Sigmoid colon (tissue), 7 donors: ENCODE results near the gene PARD3. TPM values are rescaled to one million over a fixed set of nuclear protein-coding genes. Genes with fewer than 3 reads are reported as not detected.

Experiments
- DNase-seq: peaks from one replicate; pipeline ENCODE4 v3.0.0-alpha.2; 2019
- H3K27ac ChIP-seq, 4 donors: fragments of 200-600 bp; sonication (generic); one replicate each; pipeline ENCODE4 v1.5.1; 2016 to 2019; ENCODE audit warnings: mild to moderate bottlenecking in 1 of 4
- H3K27me3 ChIP-seq, 3 donors: fragments of 200-600 bp; sonication (generic); one replicate each; pipeline ENCODE4 v1.5.1; 2019; ENCODE audit warnings: mild to moderate bottlenecking in 1 of 3
- H3K36me3 ChIP-seq, 4 donors: fragments of 200-600 bp; sonication (generic); one replicate each; pipeline ENCODE4 v1.5.1; 2016 to 2019
- H3K4me1 ChIP-seq, 4 donors: fragments of 200-600 bp; sonication (generic); one replicate each; pipeline ENCODE4 v1.5.1; 2017 to 2019
- H3K4me3 ChIP-seq, 4 donors: fragments of 200-600 bp; sonication (generic); one replicate each; pipeline ENCODE4 v1.5.1; 2017 to 2019; ENCODE audit warnings: mild to moderate bottlenecking in 2 of 4, moderate library complexity in 1 of 4
- H3K9me3 ChIP-seq, 4 donors: fragments of 200-600 bp in 3 of 4; sonication (generic) in 3 of 4; one replicate each; pipeline versions ENCODE4 v1.5.1 to v1.6.1; 2013 to 2019
- EP300 ChIP-seq, 4 donors: sonication (generic); formaldehyde crosslinking; IDR thresholded peaks; one replicate each; pipeline ENCODE4 v1.6.1; 2017; ENCODE audit warnings: antibody characterized with exemption in 4 of 4
- POLR2A ChIP-seq, 2 donors: fragments of 450-650 bp; IDR thresholded peaks; one replicate each; pipeline ENCODE4 v1.6.1; 2016; ENCODE audit warnings: antibody characterized with exemption in 2 of 2, mild to moderate bottlenecking in 2 of 2, moderate library complexity in 2 of 2
- POLR2AphosphoS5 ChIP-seq, 4 donors: sonication (generic); formaldehyde crosslinking; IDR thresholded peaks; one replicate each; pipeline ENCODE4 v1.6.1; 2017; ENCODE audit warnings: antibody characterized with exemption in 4 of 4
- WGBS, 2 donors: extraction: QIAGEN DNeasy Blood & Tissue Kit; methylation state at CpG; one replicate each; pipeline ENCODE4 v1.1.7; 2013; 5-methylcytosine and 5-hydroxymethylcytosine counted together
- intact Hi-C: fragments of 100-400 bp; cut with DNase I; formaldehyde crosslinking; loops from one replicate; pipeline ENCODE4 v1.15.1; 2023
- polyA plus RNA-seq, 3 donors: library from polyadenylated mRNA; stranded (reverse); fragments of 200-250 nt; gene quantifications; one replicate each; pipeline ENCODE4 v1.2.3, GENCODE V29; 2013
- total RNA-seq, 4 donors: library from RNA; depleted of rRNA; stranded (reverse); fragments of >200 nt; gene quantifications; one replicate each; pipeline ENCODE4 v1.1.0, GENCODE V29; 2016
- TF ChIP-seq, protein P1 (sequence below), 4 experiments: fragments of 450-650 bp in 3 of 4; fragments of 200-600 bp in 1 of 4; IDR thresholded peaks; one replicate each; pipeline ENCODE4 v1.5.1; 2016 to 2019; ENCODE audit warnings: antibody characterized with exemption in 4 of 4, mild to moderate bottlenecking in 3 of 4, moderate library complexity in 2 of 4
- donor health status: healthy with polysubstance abuse.
- donor health status: Bipolar disorder and iron deficiency.
- donor health status: healthy.

The PARD3 gene
- total and polyA plus RNA-seq, 7 donors = 17.5 to 96.4 (median 75.9) TPM

DNA sequence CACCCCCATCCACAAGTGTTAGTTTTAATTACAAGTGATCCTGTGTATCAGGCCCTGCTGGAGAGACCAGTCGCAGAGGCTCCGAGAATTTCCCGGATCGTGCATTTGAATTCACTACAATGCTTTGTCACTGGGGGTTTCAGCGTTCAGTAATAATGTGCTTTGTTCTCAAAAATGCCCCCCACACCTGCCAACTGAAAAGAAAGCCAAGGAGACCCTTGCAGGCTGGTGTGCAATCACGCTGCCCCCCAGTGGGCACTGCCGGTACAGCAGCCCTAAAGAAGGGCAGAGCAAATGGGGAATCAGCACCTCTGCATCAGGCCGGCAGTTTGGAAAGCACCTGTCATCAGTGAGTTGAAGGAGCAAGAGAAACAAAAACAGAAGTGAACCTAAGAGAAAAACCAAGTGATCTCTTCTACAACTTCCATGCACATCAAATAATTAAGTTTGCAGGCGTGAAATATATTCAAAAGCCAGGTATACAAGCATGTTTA, 177.6 kb downstream of the PARD3 start:
- intact Hi-C loops = loop anchor here (1.0 to 10.0 kb wide), 2 partner anchors 533 to 1303 kb away; partner anchors contain the start of gene NRP1
- Histone ChIP-seq H3K4me1 (peaks cover 0 to 55% (median 26%) of the 10 kb centered on the region in 4 donors), H3K36me3 (no peaks in the 10 kb centered on the region), H3K9me3 (no peaks in the 10 kb centered on the region), H3K27ac (no peak overlapping the region), H3K4me3 (no peak overlapping the region), H3K27me3 (no peaks in the 10 kb centered on the region)
- peak; percentile 78 for DNase-seq
- WGBS, 2 donors = 34 to 41% methylated on average over 9 of the region's 9 CpGs
- TF ChIP-seq, protein P1, sequence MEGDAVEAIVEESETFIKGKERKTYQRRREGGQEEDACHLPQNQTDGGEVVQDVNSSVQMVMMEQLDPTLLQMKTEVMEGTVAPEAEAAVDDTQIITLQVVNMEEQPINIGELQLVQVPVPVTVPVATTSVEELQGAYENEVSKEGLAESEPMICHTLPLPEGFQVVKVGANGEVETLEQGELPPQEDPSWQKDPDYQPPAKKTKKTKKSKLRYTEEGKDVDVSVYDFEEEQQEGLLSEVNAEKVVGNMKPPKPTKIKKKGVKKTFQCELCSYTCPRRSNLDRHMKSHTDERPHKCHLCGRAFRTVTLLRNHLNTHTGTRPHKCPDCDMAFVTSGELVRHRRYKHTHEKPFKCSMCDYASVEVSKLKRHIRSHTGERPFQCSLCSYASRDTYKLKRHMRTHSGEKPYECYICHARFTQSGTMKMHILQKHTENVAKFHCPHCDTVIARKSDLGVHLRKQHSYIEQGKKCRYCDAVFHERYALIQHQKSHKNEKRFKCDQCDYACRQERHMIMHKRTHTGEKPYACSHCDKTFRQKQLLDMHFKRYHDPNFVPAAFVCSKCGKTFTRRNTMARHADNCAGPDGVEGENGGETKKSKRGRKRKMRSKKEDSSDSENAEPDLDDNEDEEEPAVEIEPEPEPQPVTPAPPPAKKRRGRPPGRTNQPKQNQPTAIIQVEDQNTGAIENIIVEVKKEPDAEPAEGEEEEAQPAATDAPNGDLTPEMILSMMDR (IDR thresholded peaks at IDR 0.05) = peak; percentile 64 to 97 (median 94)
- TF ChIP-seq POLR2A (IDR thresholded peaks at IDR 0.05) (no peak), POLR2AphosphoS5 (IDR thresholded peaks at IDR 0.05) (no peak), EP300 (IDR thresholded peaks at IDR 0.05) (no peak)

DNA sequence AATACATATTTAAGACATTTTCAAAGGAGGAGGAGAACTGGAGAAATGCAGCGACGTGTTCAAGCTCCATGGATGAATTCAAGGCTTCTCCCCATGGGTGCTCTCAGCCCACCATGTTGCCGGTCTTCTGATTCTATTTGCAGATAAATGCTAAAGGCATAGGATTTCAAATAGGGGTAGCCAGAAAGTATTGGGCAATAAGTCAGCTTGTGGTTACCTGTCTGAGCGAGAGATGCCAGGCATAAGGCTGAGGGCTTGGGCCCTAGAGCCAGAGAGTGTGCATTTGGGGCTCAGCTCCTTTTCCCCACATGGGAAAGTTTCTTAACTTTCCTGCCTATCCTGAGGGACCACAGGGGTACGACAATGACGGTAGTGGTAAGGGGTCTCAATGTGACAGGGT, 180.0 kb downstream of the PARD3 start:
- Histone ChIP-seq H3K27ac (no peak overlapping the region), H3K4me3 (no peak overlapping the region), H3K36me3 (no peaks in the 10 kb centered on the region), H3K4me1 (peaks cover 0 to 48% (median 26%) of the 10 kb centered on the region in 4 donors), H3K9me3 (no peaks in the 10 kb centered on the region), H3K27me3 (no peaks in the 10 kb centered on the region)
- DNase-seq = no peak
- intact Hi-C loops = loop anchor here (10.0 kb wide), 1 partner anchor 530 kb away; no protein-coding TSS in a partner anchor
- 97% methylated on average over 6 of the region's 6 CpGs for WGBS, 2 donors
- TF ChIP-seq, protein P1 (IDR thresholded peaks at IDR 0.05) = no peak
- TF ChIP-seq POLR2AphosphoS5 (IDR thresholded peaks at IDR 0.05) (no peak), EP300 (IDR thresholded peaks at IDR 0.05) (no peak), POLR2A (IDR thresholded peaks at IDR 0.05) (no peak)

DNA sequence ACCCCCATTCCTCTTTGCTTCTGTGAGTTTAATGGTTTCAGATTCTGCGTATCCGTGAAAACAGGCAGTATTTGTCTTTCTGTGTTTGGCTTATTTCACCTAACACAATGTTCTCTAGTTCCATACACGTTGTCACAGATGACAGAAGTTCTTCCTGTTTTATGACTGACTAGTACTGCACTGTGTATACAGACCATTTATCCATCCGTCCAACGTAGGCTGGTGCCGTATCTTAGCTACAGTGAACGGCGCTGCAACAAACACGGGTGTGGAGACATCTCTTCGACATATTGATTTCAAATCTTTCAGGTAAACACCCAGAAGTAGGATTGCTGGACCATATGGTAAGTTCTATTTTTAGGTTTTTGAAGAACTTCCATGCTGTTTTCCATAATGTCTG, 181.7 kb downstream of the PARD3 start:
- TF ChIP-seq EP300 (IDR thresholded peaks at IDR 0.05) (peak in 1 of 4 donors; percentile 46), POLR2A (IDR thresholded peaks at IDR 0.05) (no peak), POLR2AphosphoS5 (IDR thresholded peaks at IDR 0.05) (peak in 2 of 4 donors; percentile 44 to 70)
- WGBS, 2 donors = 71 to 86% methylated on average over 10 of the region's 10 CpGs
- Histone ChIP-seq H3K27me3 (no peaks in the 10 kb centered on the region), H3K4me3 (no peak overlapping the region), H3K36me3 (no peaks in the 10 kb centered on the region), H3K4me1 (peaks cover 0 to 45% (median 27%) of the 10 kb centered on the region in 4 donors), H3K27ac (no peak overlapping the region), H3K9me3 (no peaks in the 10 kb centered on the region)
- DNase-seq = no peak
- intact Hi-C loops = loop anchor here (10.0 kb wide), 1 partner anchor 529 kb away; no protein-coding TSS in a partner anchor

DNA sequence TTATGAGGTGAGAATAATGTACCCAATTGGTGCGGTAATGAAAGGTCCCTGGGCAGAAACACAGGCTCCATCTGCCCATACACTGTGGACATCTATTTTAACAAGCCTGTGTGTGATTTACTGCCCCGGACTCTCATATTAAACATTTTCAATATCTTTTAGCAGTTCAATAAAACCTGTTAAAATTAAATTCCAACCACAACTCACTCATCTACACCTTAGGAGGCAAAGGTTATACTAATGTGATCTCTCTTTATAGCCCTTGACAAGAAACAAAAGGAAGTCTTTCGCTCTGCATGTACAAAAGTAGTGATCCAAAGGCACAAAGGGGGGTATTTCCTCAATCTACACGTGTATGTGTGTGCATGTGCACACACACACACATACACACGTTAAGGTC, 186.0 kb downstream of the PARD3 start:
- intact Hi-C loops = no loop called here
- H3K4me1 ChIP-seq = peaks cover 0 to 44% (median 14%) of the 10 kb centered on the region in 4 donors
- TF ChIP-seq POLR2AphosphoS5 (IDR thresholded peaks at IDR 0.05) (no peak), EP300 (IDR thresholded peaks at IDR 0.05) (no peak), POLR2A (IDR thresholded peaks at IDR 0.05) (no peak)
- TF ChIP-seq, protein P1 (IDR thresholded peaks at IDR 0.05) = no peak
- whole genome bisulfite sequencing, 2 donors = 18 to 74% methylated on average over 5 of the region's 5 CpGs
- H3K36me3 ChIP-seq = no peaks in the 10 kb centered on the region
- H3K9me3 ChIP-seq = no peaks in the 10 kb centered on the region
- no peak for DNase-seq
- no peaks in the 10 kb centered on the region for H3K27me3 ChIP-seq
- no peak overlapping the region for H3K4me3 ChIP-seq
- no peak overlapping the region for H3K27ac ChIP-seq

DNA sequence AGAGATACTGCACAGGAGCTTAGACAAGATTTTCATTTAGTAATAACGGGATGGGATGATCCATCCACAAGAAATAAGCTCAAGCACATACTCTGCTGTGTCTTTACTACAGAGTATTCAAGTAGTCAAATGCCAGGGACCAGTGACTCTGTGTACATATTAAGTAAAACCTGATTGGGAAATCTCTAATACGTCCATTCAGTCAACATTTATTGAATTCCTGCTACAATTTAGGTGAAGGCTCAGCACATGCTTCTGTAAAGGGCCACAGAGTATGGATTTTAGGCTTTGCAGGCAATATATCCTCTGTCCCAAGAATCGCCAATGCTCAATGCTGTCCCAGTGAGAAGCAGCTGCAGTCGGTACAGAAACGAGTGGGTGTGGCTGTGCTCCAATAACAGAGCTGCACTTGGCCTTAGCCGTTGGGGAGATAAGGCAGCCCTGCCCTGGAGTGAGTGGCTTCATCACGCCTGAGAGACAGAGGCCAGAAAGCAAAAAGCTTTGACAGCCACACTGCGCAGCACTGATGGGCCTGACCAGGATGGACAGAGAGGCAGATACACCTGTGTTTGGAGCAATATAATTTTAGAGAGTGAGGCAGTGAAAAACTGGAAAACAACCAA, 186.8 kb downstream of the PARD3 start:
- 15 to 57% methylated on average over 8 of the region's 8 CpGs for WGBS, 2 donors
- Histone ChIP-seq H3K9me3 (no peaks in the 10 kb centered on the region), H3K36me3 (no peaks in the 10 kb centered on the region), H3K4me3 (no peak overlapping the region), H3K27me3 (no peaks in the 10 kb centered on the region), H3K4me1 (peaks cover 0 to 41% (median 14%) of the 10 kb centered on the region in 4 donors), H3K27ac (peak overlapping the region in 1 of 4 donors; percentile 4)
- TF ChIP-seq, protein P1 (IDR thresholded peaks at IDR 0.05) = no peak
- no peak for TF ChIP-seq POLR2A (IDR thresholded peaks at IDR 0.05)
- no peak for TF ChIP-seq POLR2AphosphoS5 (IDR thresholded peaks at IDR 0.05)
- TF ChIP-seq EP300 (IDR thresholded peaks at IDR 0.05) = no peak
- DNase-seq = peak; percentile 76
- intact Hi-C loops = no loop called here
